H1 (cell line): ENCODE measurements around the gene RTL5. TPM values are rescaled to one million over a fixed set of nuclear protein-coding genes. Genes with fewer than 3 reads are reported as not detected.

Experiments used
- CTCF ChIA-PET: fragments of 300-600 bp; sonication (Branson Sonifier 250); formaldehyde crosslinking; loops from one replicate; lab custom pipeline; 2021; ENCODE audit not compliant: partially characterized antibody; lab: Charles Lee
- POLR2A ChIA-PET: fragments of 300-600 bp; sonication (Branson Sonifier 250); formaldehyde crosslinking; loops from one replicate; lab custom pipeline; 2021; ENCODE audit warnings: inconsistent platforms; ENCODE audit not compliant: partially characterized antibody; lab: Charles Lee
- DNase-seq, 2 experiments: peaks; one replicate each; pipeline versions ENCODE4 v3.0.0 to v3.0.0-alpha.2; 2010 to 2022; ENCODE audit warnings: low spot score in 2 of 2, low read depth in 1 of 2, mixed read lengths in 1 of 2
- FAIRE-seq: peaks from 2 replicates; lab custom pipeline; 2011; peaks lifted over from hg19 to GRCh38; lab: Jason Lieb, UNC
- H2AFZ ChIP-seq: 2 replicates; pipeline ENCODE4 v1.8.1; 2012; ENCODE audit warnings: low read length, inconsistent platforms
- H2AK5ac ChIP-seq: 2 replicates; pipeline ENCODE4 v1.6.1; 2013; ENCODE audit warnings: low read depth, low read length
- H2BK120ac ChIP-seq: replicated peaks from 2 replicates; pipeline ENCODE3; 2013; ENCODE audit warnings: low read depth, low read length, inconsistent platforms
- H2BK12ac ChIP-seq: 2 replicates; pipeline ENCODE4 v1.6.1; 2013; ENCODE audit warnings: low read depth, low read length
- H2BK15ac ChIP-seq: 2 replicates; pipeline ENCODE4 v1.6.1; 2013; ENCODE audit warnings: low read length
- H2BK20ac ChIP-seq: 2 replicates; pipeline ENCODE4 v1.6.1; 2013; ENCODE audit warnings: low read length
- H2BK5ac ChIP-seq: 2 replicates; pipeline ENCODE4 v1.6.1; 2013; ENCODE audit warnings: low read depth, low read length
- H3K14ac ChIP-seq: 2 replicates; pipeline ENCODE4 v1.6.1; 2013; ENCODE audit warnings: inconsistent platforms; ENCODE audit not compliant: insufficient read length
- H3K18ac ChIP-seq: 2 replicates; pipeline ENCODE4 v1.6.1; 2013; ENCODE audit warnings: low read length; ENCODE audit errors: extremely low read depth
- H3K23ac ChIP-seq: 2 replicates; pipeline ENCODE4 v1.6.1; 2013; ENCODE audit warnings: inconsistent platforms; ENCODE audit not compliant: insufficient read length
- H3K23me2 ChIP-seq: 2 replicates; pipeline ENCODE4 v1.6.1; 2013; ENCODE audit warnings: low read depth, low read length
- H3K27ac ChIP-seq: 2 replicates; pipeline ENCODE4 v1.6.1; 2011; ENCODE audit warnings: low read depth, low read length, inconsistent platforms
- H3K27me3 ChIP-seq, 4 experiments: replicated peaks in 1 of 4; 1 replicate in 1 of 4; 2 replicates in 3 of 4; pipeline versions ENCODE4 v1.6.1 to v1.8.1; 2011 to 2013; ENCODE audit warnings: low read length in 3 of 4, mild to moderate bottlenecking in 3 of 4, inconsistent platforms in 2 of 4, mixed read lengths in 2 of 4, moderate library complexity in 1 of 4; ENCODE audit not compliant: control insufficient read depth in 3 of 4, insufficient read depth in 3 of 4; ENCODE audit errors: extremely low read depth in 1 of 4
- H3K36me3 ChIP-seq, 4 experiments: 2 replicates each; pipeline versions ENCODE4 v1.6.1 to v1.8.1; 2011 to 2013; ENCODE audit warnings: mild to moderate bottlenecking in 4 of 4, low read length in 3 of 4, moderate library complexity in 2 of 4, control low read depth in 1 of 4, inconsistent platforms in 1 of 4; ENCODE audit not compliant: insufficient read depth in 4 of 4, control insufficient read depth in 2 of 4
- H3K4ac ChIP-seq: replicated peaks from 2 replicates; pipeline ENCODE3; 2013; ENCODE audit warnings: low read length, low read depth, mixed read lengths, inconsistent platforms; ENCODE audit not compliant: insufficient read length
- H3K4me1 ChIP-seq, 4 experiments: replicated peaks in 1 of 4; 1 replicate in 1 of 4; 2 replicates in 3 of 4; pipeline versions ENCODE4 v1.6.1 to v1.8.1; 2011 to 2013; ENCODE audit warnings: low read length in 3 of 4, inconsistent platforms in 2 of 4, mixed read lengths in 1 of 4; ENCODE audit not compliant: insufficient read depth in 4 of 4, control insufficient read depth in 3 of 4
- H3K4me2 ChIP-seq, 2 experiments: 2 replicates each; pipeline versions ENCODE4 v1.6.1 to v1.8.1; 2011 to 2013; ENCODE audit warnings: low read depth in 2 of 2, low read length in 2 of 2, control low read depth in 1 of 2, inconsistent platforms in 1 of 2, mild to moderate bottlenecking in 1 of 2; ENCODE audit not compliant: insufficient read depth in 1 of 2
- H3K4me3 ChIP-seq, 4 experiments: fragments of 200-600, 300-600 bp in 1 of 4; sonication (generic), shearing (Covaris generic), sonication (Bioruptor Twin) in 1 of 4; 2 replicates each; pipeline versions ENCODE4 v1.5.1 to v1.8.1; 2011 to 2016; ENCODE audit warnings: low read length in 4 of 4, low read depth in 3 of 4, control low read depth in 2 of 4, inconsistent platforms in 2 of 4, mild to moderate bottlenecking in 2 of 4, mixed read lengths in 1 of 4, moderate library complexity in 1 of 4; ENCODE audit not compliant: insufficient read depth in 2 of 4; ENCODE audit errors: extremely low read depth in 1 of 4
- H3K56ac ChIP-seq: replicated peaks from 2 replicates; pipeline ENCODE3; 2013; ENCODE audit warnings: low read depth, mild to moderate bottlenecking, mixed read lengths, low read length, inconsistent platforms; ENCODE audit not compliant: insufficient read length
- H3K79me1 ChIP-seq: 2 replicates; pipeline ENCODE4 v1.6.1; 2013; ENCODE audit warnings: low read depth, low read length, control low read depth
- H3K79me2 ChIP-seq, 2 experiments: 2 replicates each; pipeline versions ENCODE4 v1.6.1 to v1.8.1; 2012 to 2013; ENCODE audit warnings: low read length in 2 of 2, mild to moderate bottlenecking in 2 of 2, inconsistent platforms in 1 of 2; ENCODE audit not compliant: insufficient read depth in 2 of 2, control insufficient read depth in 1 of 2
- H3K9ac ChIP-seq, 4 experiments: replicated peaks in 1 of 4; 1 replicate in 1 of 4; 2 replicates in 3 of 4; pipeline versions ENCODE4 v1.6.1 to v1.8.1; 2011 to 2013; ENCODE audit warnings: low read depth in 3 of 4, low read length in 3 of 4, control low read depth in 2 of 4, mild to moderate bottlenecking in 2 of 4, moderate library complexity in 2 of 4, inconsistent platforms in 1 of 4; ENCODE audit errors: extremely low read depth in 1 of 4
- H3K9me3 ChIP-seq, 2 experiments: 2 replicates each; pipeline versions ENCODE4 v1.6.1 to v1.8.1; 2012 to 2013; ENCODE audit warnings: mild to moderate bottlenecking in 2 of 2, moderate library complexity in 2 of 2, control low read depth in 1 of 2, inconsistent platforms in 1 of 2, low read depth in 1 of 2, low read length in 1 of 2, mixed read lengths in 1 of 2; ENCODE audit not compliant: insufficient read depth in 2 of 2
- H4K20me1 ChIP-seq, 2 experiments: replicated peaks in 1 of 2; 2 replicates each; pipeline versions ENCODE3 to v1.8.1; 2011 to 2013; ENCODE audit warnings: inconsistent platforms in 2 of 2, low read length in 2 of 2, mild to moderate bottlenecking in 1 of 2; ENCODE audit not compliant: insufficient read depth in 2 of 2, control insufficient read depth in 1 of 2
- H4K5ac ChIP-seq: 2 replicates; pipeline ENCODE4 v1.6.1; 2013; ENCODE audit warnings: low read length, low read depth, mixed read lengths, inconsistent platforms; ENCODE audit not compliant: insufficient read length
- H4K8ac ChIP-seq: 2 replicates; pipeline ENCODE4 v1.8.0; 2013; ENCODE audit warnings: mild to moderate bottlenecking, moderate library complexity, low read length, inconsistent platforms; ENCODE audit not compliant: insufficient read depth; ENCODE audit errors: extremely low read depth
- H4K91ac ChIP-seq: replicated peaks from 2 replicates; pipeline ENCODE3; 2013; ENCODE audit warnings: low read length, mixed read lengths, inconsistent platforms; ENCODE audit not compliant: insufficient read length
- BRCA1 ChIP-seq: IDR thresholded peaks from 2 replicates; pipeline ENCODE4 v1.6.1; 2012; ENCODE audit warnings: low read depth, low read length, improper control_type of control experiment
- CEBPB ChIP-seq: IDR thresholded peaks from 2 replicates; pipeline ENCODE4 v1.6.1; 2012; ENCODE audit warnings: low read depth, low read length
- CHD1 ChIP-seq: IDR thresholded peaks from 2 replicates; pipeline ENCODE4 v1.6.1; 2012; ENCODE audit warnings: low read depth, low read length, improper control_type of control experiment
- CHD2 ChIP-seq: IDR thresholded peaks from 2 replicates; pipeline ENCODE4 v1.6.1; 2012; ENCODE audit warnings: low read length, improper control_type of control experiment
- EP300 ChIP-seq, 2 experiments: IDR thresholded peaks; 1 replicate in 1 of 2; 2 replicates in 1 of 2; pipeline ENCODE4 v1.6.1; 2011 to 2012; ENCODE audit warnings: low read depth in 2 of 2, low read length in 2 of 2, mild to moderate bottlenecking in 2 of 2, borderline replicate concordance in 1 of 2, inconsistent platforms in 1 of 2, moderate library complexity in 1 of 2
- GTF2F1 ChIP-seq: IDR thresholded peaks from 2 replicates; pipeline ENCODE4 v1.6.1; 2012; ENCODE audit warnings: low read depth, low read length, improper control_type of control experiment, borderline replicate concordance
- KDM1A ChIP-seq: fragments of 200-600, 300-600 bp; sonication (generic); IDR thresholded peaks from 2 replicates; pipeline ENCODE4 v1.7.1; 2016; ENCODE audit warnings: mild to moderate bottlenecking, low read length, borderline replicate concordance
- NANOG ChIP-seq: IDR thresholded peaks from 2 replicates; pipeline ENCODE4 v1.6.1; 2011; ENCODE audit warnings: low read length, low read depth, mild to moderate bottlenecking, inconsistent platforms; ENCODE audit not compliant: insufficient read depth, poor library complexity, severe bottlenecking
- RFX5 ChIP-seq: IDR thresholded peaks from 2 replicates; pipeline ENCODE4 v1.6.1; 2011; ENCODE audit warnings: low read depth, low read length, improper control_type of control experiment, borderline replicate concordance
- SIX5 ChIP-seq: IDR thresholded peaks from 2 replicates; pipeline ENCODE4 v1.6.1; 2011; ENCODE audit warnings: mild to moderate bottlenecking, low read depth, low read length
- WGBS, 2 experiments: shearing (Covaris generic) in 1 of 2; methylation state at CpG; one replicate each; pipeline versions ENCODE4 v1.1.6 to v1.1.7; 2013 to 2015; ENCODE audit warnings: low lambda C conversion rate in 2 of 2, mixed read lengths in 2 of 2, inconsistent platforms in 1 of 2, low coverage in 1 of 2, missing lambda C conversion rate in 1 of 2; ENCODE audit not compliant: insufficient replicate concordance in 2 of 2, insufficient coverage in 1 of 2, insufficient read length in 1 of 2; ENCODE audit errors: extremely low coverage in 1 of 2, missing lambda C conversion rate in 1 of 2; 5-methylcytosine and 5-hydroxymethylcytosine counted together
- polyA plus RNA-seq, 7 experiments: library from polyadenylated mRNA; depleted of rRNA in 3 of 7; stranded (reverse) in 5 of 7; unstranded in 2 of 7; fragments of >200 nt in 5 of 7; fragments of 200-250 nt in 2 of 7; gene quantifications; 1 replicate in 5 of 7; 2 replicates in 1 of 7; 4 replicates in 1 of 7; pipeline versions ENCODE4 v1.2.1 to v1.2.3, GENCODE V29; 2011 to 2013; ENCODE audit warnings: missing spikeins in 2 of 7, mixed read lengths in 2 of 7
- total RNA-seq: library from RNA; stranded (reverse); fragmentation: NEBNext Ultra II Directional; extraction: Animal tissue kit (Norgen Biotek cat#: 25700); gene quantifications from 2 replicates; pipeline ENCODE4 v1.2.1, GENCODE V29; 2021
- TF ChIP-seq, protein P1 (sequence below): IDR thresholded peaks from 2 replicates; pipeline ENCODE4 v1.6.1; 2012; ENCODE audit warnings: inconsistent platforms

Gene RTL5
- total and polyA plus RNA-seq, 2 of the 8 experiments (the other 6 are each of a cell fraction or from before 2014, with no cell fraction given) = 0.57 to 1.9 TPM

DNA sequence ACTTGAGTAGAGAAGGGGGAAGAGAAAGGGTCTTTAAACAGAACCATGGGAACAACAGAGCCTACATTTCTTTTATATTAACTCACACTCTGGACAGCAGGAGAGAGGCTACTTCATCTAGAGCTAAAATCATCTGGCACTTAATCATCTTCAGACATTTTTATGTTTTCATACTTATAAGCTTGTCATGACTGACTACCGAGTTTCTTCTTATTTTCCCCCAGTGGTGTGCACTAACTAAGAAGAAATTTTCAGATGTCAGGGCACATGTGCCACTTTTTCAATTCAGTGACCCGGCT, 11.8 kb upstream of the RTL5 start:
- Histone ChIP-seq H4K8ac (no peak overlapping the region), H2BK12ac (no peak overlapping the region), H3K27ac (no peak overlapping the region), H3K79me1 (no peaks in the 10 kb centered on the region), H2AFZ (no peak overlapping the region), H2BK20ac (no peak overlapping the region), H2BK15ac (no peak overlapping the region), H3K36me3 (peaks cover 0 to 4% (median 2%) of the 10 kb centered on the region in 4 experiments; a peak in 2 of 8 replicates), H4K5ac (no peak overlapping the region), H4K91ac (no peak overlapping the region), H3K4me2 (no peak overlapping the region), H3K79me2 (no peaks in the 10 kb centered on the region), H3K4me3 (no peak overlapping the region), H4K20me1 (peaks cover 0 to 3% of the 10 kb centered on the region in 2 experiments), H3K9me3 (no peaks in the 10 kb centered on the region), H3K14ac (no peak overlapping the region), H2BK120ac (no peak overlapping the region), H3K23ac (no peak overlapping the region), H3K4me1 (no peaks in the 10 kb centered on the region), H2AK5ac (no peak overlapping the region), H3K56ac (no peak overlapping the region), H3K18ac (no peak overlapping the region), H3K23me2 (no peaks in the 10 kb centered on the region; the same call in 1 of the 2 replicates), H3K27me3 (no peaks in the 10 kb centered on the region), H3K4ac (no peak overlapping the region), H2BK5ac (no peak overlapping the region), H3K9ac (no peak overlapping the region)
- DNase-seq = no peak
- TF ChIP-seq RFX5 (no peak), KDM1A (no peak), CEBPB (no peak), CHD2 (no peak), EP300 (IDR thresholded peaks at IDR 0.05; ENCODE audit: borderline replicate concordance in 1 of 2, low read depth in 2 of 2, low read length in 2 of 2) (no peak), GTF2F1 (no peak), SIX5 (no peak), BRCA1 (no peak), CHD1 (no peak), NANOG (no peak)
- TF ChIP-seq, protein P1, sequence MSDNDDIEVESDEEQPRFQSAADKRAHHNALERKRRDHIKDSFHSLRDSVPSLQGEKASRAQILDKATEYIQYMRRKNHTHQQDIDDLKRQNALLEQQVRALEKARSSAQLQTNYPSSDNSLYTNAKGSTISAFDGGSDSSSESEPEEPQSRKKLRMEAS = no peak
- WGBS, 2 experiments = 76% methylated on average over 2 of the region's 2 CpGs; no CpG with 5 or more reads in 1 of the 2 experiments
- ChIA-PET POLR2A (no interaction called here), CTCF (interaction anchor here (0.6 kb wide), 1 partner anchor 10 kb away, joined by 3 read pairs; no protein-coding TSS in a partner anchor)
- no peak for FAIRE-seq
